ENCODE measurements around the gene B3GALT2. TPM values are rescaled to one million over a fixed set of nuclear protein-coding genes. Genes with fewer than 3 reads are reported as not detected.

B3GALT2 gene
- polyA plus RNA-seq, 1 donor from 2014 or later, result 12.4 TPM

GRCh38 chr1:193187114-193187513 lies 701 bp upstream of the B3GALT2 start:
- H4K20me1 ChIP-seq (ENCODE audit: insufficient read depth), result no peaks in the 10 kb centered on the region
- H3K36me3 ChIP-seq (ENCODE audit: insufficient read depth, low read length), result no peaks in the 10 kb centered on the region
- peaks cover 57% of the 10 kb centered on the region for H3K79me2 ChIP-seq (replicated peaks; ENCODE audit: insufficient read depth, low read length)

DNA sequence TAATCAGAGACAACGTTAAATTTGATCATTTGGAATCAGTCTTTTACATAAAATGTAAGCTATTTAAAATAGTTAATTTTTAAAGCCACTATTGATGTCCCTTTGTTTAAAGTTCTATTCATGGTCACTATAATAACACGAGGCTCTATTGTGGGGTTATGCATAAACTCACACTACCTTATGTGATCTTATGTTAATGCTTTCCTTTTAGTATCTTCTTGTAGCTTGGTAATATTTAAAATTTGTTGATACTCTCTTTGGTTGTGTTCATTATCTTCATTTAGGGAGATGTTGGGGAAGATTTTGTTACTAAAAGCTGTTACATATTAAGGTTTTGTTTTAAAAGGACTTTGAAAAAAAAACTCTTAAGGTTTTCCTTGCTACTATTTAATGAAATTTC lies 1.2 kb downstream of the B3GALT2 start:
- Histone ChIP-seq H3K27me3 (ENCODE audit: insufficient read depth, low read depth, low read length) (no peaks in the 10 kb centered on the region), H4K20me1 (ENCODE audit: insufficient read depth) (no peaks in the 10 kb centered on the region), H3K9me2 (ENCODE audit: insufficient read depth, low read length) (no peaks in the 10 kb centered on the region), H3K36me3 (ENCODE audit: insufficient read depth, low read length) (peaks cover 8% of the 10 kb centered on the region), H3K79me2 (replicated peaks; ENCODE audit: insufficient read depth, low read length) (peaks cover 72% of the 10 kb centered on the region), H3K4me3 (ENCODE audit: low read length) (peak overlapping the region; percentile 70), H2AFZ (ENCODE audit: low read depth, low read length) (no peak overlapping the region), H3K9me3 (ENCODE audit: low read length) (no peaks in the 10 kb centered on the region), H3K4me2 (ENCODE audit: low read length) (peak overlapping the region; percentile 84), H3K9ac (ENCODE audit: low read length) (peak overlapping the region; percentile 70), H3K27ac (ENCODE audit: low read length) (no peak overlapping the region), H3F3A (ENCODE audit: insufficient read depth, low read length, poor library complexity, severe bottlenecking) (no peaks in the 10 kb centered on the region)
- TF ChIP-seq TAF1 (IDR thresholded peaks at IDR 0.05; ENCODE audit: low read depth), result no peak
- no peak for TF ChIP-seq POLR2AphosphoS5 (IDR thresholded peaks at IDR 0.05)
- no peak for TF ChIP-seq EZH2 (IDR thresholded peaks at IDR 0.05; ENCODE audit: borderline replicate concordance, insufficient read depth, low read length, poor library complexity, severe bottlenecking)
- TF ChIP-seq, protein P1, sequence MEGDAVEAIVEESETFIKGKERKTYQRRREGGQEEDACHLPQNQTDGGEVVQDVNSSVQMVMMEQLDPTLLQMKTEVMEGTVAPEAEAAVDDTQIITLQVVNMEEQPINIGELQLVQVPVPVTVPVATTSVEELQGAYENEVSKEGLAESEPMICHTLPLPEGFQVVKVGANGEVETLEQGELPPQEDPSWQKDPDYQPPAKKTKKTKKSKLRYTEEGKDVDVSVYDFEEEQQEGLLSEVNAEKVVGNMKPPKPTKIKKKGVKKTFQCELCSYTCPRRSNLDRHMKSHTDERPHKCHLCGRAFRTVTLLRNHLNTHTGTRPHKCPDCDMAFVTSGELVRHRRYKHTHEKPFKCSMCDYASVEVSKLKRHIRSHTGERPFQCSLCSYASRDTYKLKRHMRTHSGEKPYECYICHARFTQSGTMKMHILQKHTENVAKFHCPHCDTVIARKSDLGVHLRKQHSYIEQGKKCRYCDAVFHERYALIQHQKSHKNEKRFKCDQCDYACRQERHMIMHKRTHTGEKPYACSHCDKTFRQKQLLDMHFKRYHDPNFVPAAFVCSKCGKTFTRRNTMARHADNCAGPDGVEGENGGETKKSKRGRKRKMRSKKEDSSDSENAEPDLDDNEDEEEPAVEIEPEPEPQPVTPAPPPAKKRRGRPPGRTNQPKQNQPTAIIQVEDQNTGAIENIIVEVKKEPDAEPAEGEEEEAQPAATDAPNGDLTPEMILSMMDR (IDR thresholded peaks at IDR 0.05; ENCODE audit: poor library complexity, severe bottlenecking), result no peak
- TF ChIP-seq REST (IDR thresholded peaks at IDR 0.05; ENCODE audit: borderline replicate concordance), result no peak
- TF ChIP-seq EP300 (conservative IDR thresholded peaks at IDR 0.05; ENCODE audit: poor library complexity, severe bottlenecking), result no peak
- no peak for TF ChIP-seq SMC3 (conservative IDR thresholded peaks at IDR 0.05; ENCODE audit: poor library complexity)
- TF ChIP-seq RAD21 (conservative IDR thresholded peaks at IDR 0.05), result no peak

More at GRCh38 chr1:193187114-193187513, 701 bp upstream of the B3GALT2 start:
- no peak for TF ChIP-seq RAD21 (conservative IDR thresholded peaks at IDR 0.05)
- TF ChIP-seq TAF1 (IDR thresholded peaks at IDR 0.05; ENCODE audit: low read depth), result no peak
- no peak for TF ChIP-seq SMC3 (conservative IDR thresholded peaks at IDR 0.05; ENCODE audit: poor library complexity)
- TF ChIP-seq, protein P1 (IDR thresholded peaks at IDR 0.05; ENCODE audit: poor library complexity, severe bottlenecking), result no peak
- TF ChIP-seq POLR2AphosphoS5 (IDR thresholded peaks at IDR 0.05), result no peak
- no peak for TF ChIP-seq MXI1 (conservative IDR thresholded peaks at IDR 0.05; ENCODE audit: poor library complexity, severe bottlenecking)
- no peak for TF ChIP-seq EP300 (conservative IDR thresholded peaks at IDR 0.05; ENCODE audit: poor library complexity, severe bottlenecking)
- TF ChIP-seq REST (IDR thresholded peaks at IDR 0.05; ENCODE audit: borderline replicate concordance), result no peak
- TF ChIP-seq EZH2 (IDR thresholded peaks at IDR 0.05; ENCODE audit: borderline replicate concordance, insufficient read depth, low read length, poor library complexity, severe bottlenecking), result no peak
- Histone ChIP-seq H3K27ac (ENCODE audit: low read length) (peak overlapping the region; percentile 87), H3K4me2 (ENCODE audit: low read length) (peak overlapping the region; percentile 15), H3K9me2 (ENCODE audit: insufficient read depth, low read length) (no peaks in the 10 kb centered on the region), H2AFZ (ENCODE audit: low read depth, low read length) (no peak overlapping the region), H3K27me3 (ENCODE audit: insufficient read depth, low read depth, low read length) (no peaks in the 10 kb centered on the region), H3K9ac (ENCODE audit: low read length) (peak overlapping the region; percentile 70), H3K4me3 (ENCODE audit: low read length) (peak overlapping the region; percentile 70), H3K9me3 (ENCODE audit: low read length) (no peaks in the 10 kb centered on the region), H3F3A (ENCODE audit: insufficient read depth, low read length, poor library complexity, severe bottlenecking) (no peaks in the 10 kb centered on the region)
